K562 (cell line): ENCODE results near the gene LHPP.

Experiments used
- RBM39 ChIP-seq: fragments of 200-400 bp; formaldehyde crosslinking; optimal IDR thresholded peaks from 2 replicates; pipeline ENCODE3; 2018; ENCODE audit warnings: low read depth, low read length
- SIRT6 ChIP-seq: IDR thresholded peaks from one replicate; pipeline ENCODE4 v1.6.1; 2012; ENCODE audit warnings: low read depth, mild to moderate bottlenecking, control low read depth, inconsistent platforms, low read length, moderate library complexity
- TFAM ChIP-seq: fragments of 250-450 bp; sonication (Bioruptor Pico); conservative IDR thresholded peaks from 2 replicates; pipeline ENCODE4 v1.5.0; 2021; ENCODE audit warnings: mild to moderate bottlenecking, moderate library complexity
- TF ChIP-seq, protein P1 (sequence below): sonication (generic); formaldehyde crosslinking; IDR thresholded peaks from 2 replicates; pipeline ENCODE4 v1.8.1; 2023; ENCODE audit warnings: mild to moderate bottlenecking, missing genetic modification reagents, moderate library complexity
- TF ChIP-seq, protein P2 (sequence below): sonication (generic); formaldehyde crosslinking; IDR thresholded peaks from 2 replicates; pipeline ENCODE4 v1.9.0; 2022; ENCODE audit warnings: mild to moderate bottlenecking, missing genetic modification reagents
- TF ChIP-seq, protein P3 (sequence below), 2 experiments: fragments of 450-650 bp in 1 of 2; sonication (generic) in 1 of 2; formaldehyde crosslinking in 1 of 2; IDR thresholded peaks; 2 replicates each; pipeline versions ENCODE4 v1.7.1 to v1.9.0; 2016 to 2022; ENCODE audit warnings: inconsistent platforms in 1 of 2, mild to moderate bottlenecking in 1 of 2, missing genetic modification reagents in 1 of 2

DNA sequence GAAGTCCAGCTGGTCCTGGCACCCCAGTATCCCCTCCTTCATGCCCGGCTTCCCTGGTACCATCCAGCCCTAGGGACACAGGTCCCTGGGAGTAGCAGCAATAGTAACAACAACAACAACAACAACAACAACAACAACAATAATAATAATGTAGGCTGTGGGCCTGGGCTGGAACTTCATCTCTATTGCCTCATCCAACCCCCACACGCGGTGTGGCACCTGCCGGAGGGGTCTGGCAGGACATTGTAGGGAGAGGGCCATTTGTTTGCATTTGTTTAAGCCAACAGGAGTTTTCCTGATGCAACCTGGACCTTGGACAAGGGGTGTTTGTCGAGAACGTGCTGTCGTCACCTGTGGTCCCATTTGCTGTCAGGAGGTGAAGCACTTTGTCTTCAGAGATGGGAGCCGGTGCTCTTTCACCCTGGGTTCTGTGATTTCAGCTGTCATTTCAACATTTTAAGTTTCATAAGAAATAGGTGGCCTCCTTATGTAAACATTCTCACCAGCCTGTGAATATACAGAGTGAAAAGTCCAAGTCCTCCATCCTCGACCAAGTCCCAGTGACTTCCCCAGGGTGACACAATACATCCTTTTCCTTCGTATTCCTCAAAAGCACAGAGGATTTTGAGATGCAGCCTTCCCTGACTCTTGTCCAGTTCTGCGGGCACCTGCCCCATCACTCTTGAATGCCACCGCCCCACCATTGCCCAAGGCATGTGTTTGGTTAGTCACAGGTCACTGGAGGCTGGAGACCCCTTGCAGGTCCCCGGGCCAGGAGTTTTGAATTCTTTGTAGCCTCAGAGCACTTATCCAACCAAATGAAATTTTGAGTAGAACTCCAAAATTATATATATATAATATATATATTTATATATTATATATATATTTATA is 9.2 kb downstream of the LHPP start:
- TF ChIP-seq, protein P1, sequence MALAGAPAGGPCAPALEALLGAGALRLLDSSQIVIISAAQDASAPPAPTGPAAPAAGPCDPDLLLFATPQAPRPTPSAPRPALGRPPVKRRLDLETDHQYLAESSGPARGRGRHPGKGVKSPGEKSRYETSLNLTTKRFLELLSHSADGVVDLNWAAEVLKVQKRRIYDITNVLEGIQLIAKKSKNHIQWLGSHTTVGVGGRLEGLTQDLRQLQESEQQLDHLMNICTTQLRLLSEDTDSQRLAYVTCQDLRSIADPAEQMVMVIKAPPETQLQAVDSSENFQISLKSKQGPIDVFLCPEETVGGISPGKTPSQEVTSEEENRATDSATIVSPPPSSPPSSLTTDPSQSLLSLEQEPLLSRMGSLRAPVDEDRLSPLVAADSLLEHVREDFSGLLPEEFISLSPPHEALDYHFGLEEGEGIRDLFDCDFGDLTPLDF (CRISPR knock-in tag): no peak
- TF ChIP-seq TFAM (CRISPR knock-in tag) (no peak), SIRT6 (no peak), RBM39 (no peak)
- TF ChIP-seq, protein P2, sequence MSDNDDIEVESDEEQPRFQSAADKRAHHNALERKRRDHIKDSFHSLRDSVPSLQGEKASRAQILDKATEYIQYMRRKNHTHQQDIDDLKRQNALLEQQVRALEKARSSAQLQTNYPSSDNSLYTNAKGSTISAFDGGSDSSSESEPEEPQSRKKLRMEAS: no peak
- TF ChIP-seq, protein P3, sequence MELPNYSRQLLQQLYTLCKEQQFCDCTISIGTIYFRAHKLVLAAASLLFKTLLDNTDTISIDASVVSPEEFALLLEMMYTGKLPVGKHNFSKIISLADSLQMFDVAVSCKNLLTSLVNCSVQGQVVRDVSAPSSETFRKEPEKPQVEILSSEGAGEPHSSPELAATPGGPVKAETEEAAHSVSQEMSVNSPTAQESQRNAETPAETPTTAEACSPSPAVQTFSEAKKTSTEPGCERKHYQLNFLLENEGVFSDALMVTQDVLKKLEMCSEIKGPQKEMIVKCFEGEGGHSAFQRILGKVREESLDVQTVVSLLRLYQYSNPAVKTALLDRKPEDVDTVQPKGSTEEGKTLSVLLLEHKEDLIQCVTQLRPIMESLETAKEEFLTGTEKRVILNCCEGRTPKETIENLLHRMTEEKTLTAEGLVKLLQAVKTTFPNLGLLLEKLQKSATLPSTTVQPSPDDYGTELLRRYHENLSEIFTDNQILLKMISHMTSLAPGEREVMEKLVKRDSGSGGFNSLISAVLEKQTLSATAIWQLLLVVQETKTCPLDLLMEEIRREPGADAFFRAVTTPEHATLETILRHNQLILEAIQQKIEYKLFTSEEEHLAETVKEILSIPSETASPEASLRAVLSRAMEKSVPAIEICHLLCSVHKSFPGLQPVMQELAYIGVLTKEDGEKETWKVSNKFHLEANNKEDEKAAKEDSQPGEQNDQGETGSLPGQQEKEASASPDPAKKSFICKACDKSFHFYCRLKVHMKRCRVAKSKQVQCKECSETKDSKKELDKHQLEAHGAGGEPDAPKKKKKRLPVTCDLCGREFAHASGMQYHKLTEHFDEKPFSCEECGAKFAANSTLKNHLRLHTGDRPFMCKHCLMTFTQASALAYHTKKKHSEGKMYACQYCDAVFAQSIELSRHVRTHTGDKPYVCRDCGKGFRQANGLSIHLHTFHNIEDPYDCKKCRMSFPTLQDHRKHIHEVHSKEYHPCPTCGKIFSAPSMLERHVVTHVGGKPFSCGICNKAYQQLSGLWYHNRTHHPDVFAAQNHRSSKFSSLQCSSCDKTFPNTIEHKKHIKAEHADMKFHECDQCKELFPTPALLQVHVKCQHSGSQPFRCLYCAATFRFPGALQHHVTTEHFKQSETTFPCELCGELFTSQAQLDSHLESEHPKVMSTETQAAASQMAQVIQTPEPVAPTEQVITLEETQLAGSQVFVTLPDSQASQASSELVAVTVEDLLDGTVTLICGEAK (IDR thresholded peaks at IDR 0.05): no peak
- TF ChIP-seq, protein P3 (CRISPR knock-in tag; IDR thresholded peaks at IDR 0.05): no peak
